ENCODE data around the gene OGA. TPM values are rescaled to one million over a fixed set of nuclear protein-coding genes. Genes with fewer than 3 reads are reported as not detected.
"Not testable (repeated sequence)": the region's sequence is repeated elsewhere in the genome, so short reads cannot be mapped to it uniquely, and the experiment has no call there.

OGA gene
- total and polyA plus RNA-seq, 5 experiments from 2014 or later: 35.7 to 406 (median 43.7) TPM

DNA sequence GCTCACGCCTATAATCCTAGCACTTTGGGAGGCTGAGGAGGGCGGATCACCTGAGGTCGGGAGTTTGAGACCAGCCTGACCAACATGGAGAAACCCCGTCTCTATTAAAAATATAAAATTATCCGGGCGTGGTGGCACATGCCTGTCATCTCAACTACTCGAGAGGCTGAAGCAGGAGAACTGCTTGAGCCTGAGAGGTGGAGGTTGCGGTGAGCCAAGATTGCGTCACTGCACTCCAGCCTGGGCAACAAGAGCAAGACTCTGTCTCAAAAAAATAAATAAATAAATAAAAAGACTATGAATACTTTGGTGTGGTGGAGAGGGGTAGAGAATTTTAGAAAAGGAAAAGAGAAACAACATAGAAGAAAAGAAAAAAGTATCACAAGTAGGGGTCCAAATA is 29.0 kb downstream of the OGA start:
- POLR2A ChIA-PET, H3K27me3 Mint-ChIP-seq, DNase-seq, ATAC-seq, H3K9me3 Mint-ChIP-seq, H3K4me3 Mint-ChIP-seq: not testable (repeated sequence)
- peak overlapping the region in 1 of 10 donors; percentile 15 for H3K27ac Mint-ChIP-seq
- peaks cover 6 to 90% (median 19%) of the 10 kb centered on the region in 3 donors for H3K36me3 Mint-ChIP-seq
- peaks cover 13 to 24% (median 20%) of the 10 kb centered on the region in 4 donors for H3K4me1 Mint-ChIP-seq

DNA sequence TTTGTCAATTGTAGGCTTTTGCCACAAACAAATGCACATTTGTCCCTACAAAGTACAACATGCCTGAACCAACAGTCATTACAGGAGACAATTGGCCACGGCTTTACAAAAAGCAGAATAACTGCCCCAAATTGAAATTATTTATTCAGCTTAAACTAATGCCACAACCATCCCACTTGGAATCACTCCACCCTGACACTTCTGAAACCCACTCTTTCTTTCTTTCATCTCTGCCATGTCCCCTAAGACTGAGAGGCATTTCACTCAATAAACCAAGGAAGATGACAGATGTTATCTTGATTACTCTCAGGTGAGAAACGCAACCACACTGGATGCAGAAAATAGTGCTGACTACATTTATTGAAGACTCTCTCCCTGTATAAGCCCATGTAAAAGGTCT is 32.4 kb downstream of the OGA start:
- H3K4me3 Mint-ChIP-seq: no peak overlapping the region
- ATAC-seq: no peak
- H3K27ac Mint-ChIP-seq: peak overlapping the region in 7 of 10 donors; percentile 11 to 90 (median 51)
- H3K36me3 Mint-ChIP-seq: peaks cover 6 to 61% (median 8%) of the 10 kb centered on the region in 3 donors
- no peak for DNase-seq
- peaks cover 28 to 56% (median 53%) of the 10 kb centered on the region in 4 donors for H3K4me1 Mint-ChIP-seq
- H3K27me3 Mint-ChIP-seq: no peaks in the 10 kb centered on the region
- POLR2A ChIA-PET: interaction anchor here (1.5 kb wide), 1 partner anchor 29 kb away, joined by 4 read pairs; no protein-coding TSS in a partner anchor
- H3K9me3 Mint-ChIP-seq: no peaks in the 10 kb centered on the region

DNA sequence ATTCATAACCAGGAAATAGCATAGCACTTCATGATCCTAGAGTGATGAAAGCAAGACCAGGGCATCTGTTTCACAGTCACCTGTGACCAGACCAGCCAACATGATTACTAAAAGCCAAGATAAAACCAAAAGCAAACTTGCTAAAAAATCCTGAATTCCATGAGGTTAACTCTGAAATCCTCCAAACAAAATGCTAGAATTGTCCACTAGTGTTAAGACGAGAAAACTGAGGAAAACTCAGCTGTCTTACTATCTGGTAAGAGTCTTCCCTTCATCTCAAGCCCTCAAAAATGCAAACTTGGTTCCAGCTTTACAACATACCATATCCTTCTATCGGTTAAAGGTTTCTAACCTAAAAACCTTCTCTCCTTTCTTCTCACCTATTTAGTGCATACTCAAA is 33.7 kb downstream of the OGA start:
- ATAC-seq (no peak), DNase-seq (no peak)
- POLR2A ChIA-PET: interaction anchor here (0.5 to 5.3 kb wide), 4 partner anchors 31 to 706 kb away, joined by 3 to 29 read pairs (median 7); partner anchors contain the start of gene OGA
- H3K4me3 Mint-ChIP-seq: peak overlapping the region in 9 of 10 donors; percentile 94 to 100 (median 100)
- H3K27ac Mint-ChIP-seq: peak overlapping the region; percentile 90 to 99 (median 97)
- peaks cover 30 to 63% (median 57%) of the 10 kb centered on the region in 4 donors for H3K4me1 Mint-ChIP-seq
- peaks cover 6 to 51% (median 7%) of the 10 kb centered on the region in 3 donors for H3K36me3 Mint-ChIP-seq
- no peaks in the 10 kb centered on the region for H3K9me3 Mint-ChIP-seq
- H3K27me3 Mint-ChIP-seq: peaks cover 0 to under 1% (median 0%) of the 10 kb centered on the region in 5 donors

DNA sequence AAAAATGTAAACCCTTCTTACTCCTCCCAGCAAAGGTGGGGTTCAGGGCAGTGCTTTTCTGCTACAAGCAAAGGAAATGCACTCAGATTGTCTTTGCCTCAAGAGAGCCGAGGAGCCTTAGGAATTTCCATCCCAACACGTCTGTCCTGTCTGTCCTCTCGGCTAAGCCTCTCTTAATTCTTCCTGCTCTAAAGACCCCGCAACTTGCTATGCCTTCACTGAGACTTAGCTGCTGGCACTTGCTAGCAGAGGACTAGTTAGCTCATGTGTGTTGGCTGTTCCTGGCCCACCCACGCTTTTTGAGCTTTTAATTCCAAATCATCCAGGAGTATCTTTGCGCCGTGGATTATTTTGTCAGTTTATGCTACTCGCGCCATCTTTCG is 34.5 kb downstream of the OGA start:
- Mint-ChIP-seq H3K27me3 (peaks cover 4 to 9% (median 7%) of the 10 kb centered on the region in 5 donors), H3K36me3 (peaks cover 6 to 46% (median 7%) of the 10 kb centered on the region in 3 donors), H3K9me3 (no peaks in the 10 kb centered on the region), H3K4me3 (peak overlapping the region; percentile 94 to 100 (median 100)), H3K4me1 (peaks cover 37 to 72% (median 62%) of the 10 kb centered on the region in 4 donors), H3K27ac (peak overlapping the region; percentile 90 to 99 (median 97))
- DNase-seq (no peak), ATAC-seq (no peak)
- POLR2A ChIA-PET: interaction anchor here (0.6 to 5.3 kb wide), 8 partner anchors 10 to 338 kb away, joined by 3 to 29 read pairs (median 4); partner anchors contain the start of genes FBXW4 and OGA

DNA sequence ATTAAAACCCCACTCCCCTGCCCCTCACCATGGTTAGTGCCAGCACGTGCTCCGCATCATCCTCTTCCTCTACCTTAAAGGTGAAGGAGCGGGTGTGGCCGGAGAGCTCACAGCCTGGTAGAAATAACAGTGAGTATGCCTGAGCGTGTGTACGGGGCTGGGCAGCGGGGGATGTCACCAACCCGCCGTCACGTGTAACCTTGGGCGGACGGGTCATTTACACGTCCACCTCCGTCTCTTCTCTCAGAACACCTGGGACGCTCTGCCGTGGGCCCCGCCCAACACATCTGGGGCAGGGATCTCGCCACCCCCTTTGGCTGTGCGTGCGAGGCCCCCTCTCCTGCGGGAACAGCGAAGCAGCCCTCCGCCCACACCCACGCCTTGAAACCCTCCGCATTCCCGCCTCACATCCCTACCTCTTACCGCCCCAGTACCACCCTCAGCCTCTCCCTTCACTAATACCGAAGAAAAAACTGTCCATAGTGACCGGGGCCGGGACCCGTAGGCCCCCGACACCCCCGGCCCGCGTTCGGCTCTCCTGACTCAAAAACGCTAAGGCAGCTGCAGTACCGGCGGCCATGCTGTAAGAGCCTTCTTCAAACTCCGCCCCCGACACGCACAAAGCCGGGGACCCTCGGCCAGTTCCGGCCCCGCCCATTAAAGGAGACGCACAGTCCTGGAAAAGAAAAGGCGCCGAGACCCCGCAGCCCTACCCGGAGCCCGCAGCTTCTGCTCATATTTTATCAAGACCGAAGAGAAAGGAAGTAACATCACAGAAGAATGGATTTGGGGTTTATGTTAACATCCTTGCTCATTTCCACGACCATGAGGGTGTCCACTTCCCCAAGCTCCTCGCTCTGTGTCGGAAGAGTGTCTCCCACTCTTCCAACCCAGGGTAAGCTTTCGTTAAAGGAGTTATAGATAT is 35.2 kb downstream of the OGA start, which contains the start of gene NPM3:
Gene NPM3 (minus strand): TSS at position 636 of the 925 bp plus-strand sequence. CDS start 56 bp downstream, at position 580.
- Mint-ChIP-seq H3K9me3 (no peaks in the 10 kb centered on the region), H3K4me1 (peaks cover 37 to 74% (median 64%) of the 10 kb centered on the region in 4 donors), H3K36me3 (peaks cover 6 to 44% (median 7%) of the 10 kb centered on the region in 3 donors), H3K4me3 (peak within 1 kb of the TSS; percentile 94 to 100 (median 100)), H3K27me3 (peaks cover 4 to 16% (median 9%) of the 10 kb centered on the region in 5 donors), H3K27ac (peak within 1 kb of the TSS; percentile 90 to 99 (median 97))
- peak; percentile 70 to 87 (median 76) for DNase-seq
- POLR2A ChIA-PET: interaction anchor here (0.6 to 5.3 kb wide), 9 partner anchors 9 to 339 kb away, joined by 3 to 29 read pairs (median 3); partner anchors contain the start of genes FBXW4 and OGA
- ATAC-seq: peak; percentile 77 to 80

DNA sequence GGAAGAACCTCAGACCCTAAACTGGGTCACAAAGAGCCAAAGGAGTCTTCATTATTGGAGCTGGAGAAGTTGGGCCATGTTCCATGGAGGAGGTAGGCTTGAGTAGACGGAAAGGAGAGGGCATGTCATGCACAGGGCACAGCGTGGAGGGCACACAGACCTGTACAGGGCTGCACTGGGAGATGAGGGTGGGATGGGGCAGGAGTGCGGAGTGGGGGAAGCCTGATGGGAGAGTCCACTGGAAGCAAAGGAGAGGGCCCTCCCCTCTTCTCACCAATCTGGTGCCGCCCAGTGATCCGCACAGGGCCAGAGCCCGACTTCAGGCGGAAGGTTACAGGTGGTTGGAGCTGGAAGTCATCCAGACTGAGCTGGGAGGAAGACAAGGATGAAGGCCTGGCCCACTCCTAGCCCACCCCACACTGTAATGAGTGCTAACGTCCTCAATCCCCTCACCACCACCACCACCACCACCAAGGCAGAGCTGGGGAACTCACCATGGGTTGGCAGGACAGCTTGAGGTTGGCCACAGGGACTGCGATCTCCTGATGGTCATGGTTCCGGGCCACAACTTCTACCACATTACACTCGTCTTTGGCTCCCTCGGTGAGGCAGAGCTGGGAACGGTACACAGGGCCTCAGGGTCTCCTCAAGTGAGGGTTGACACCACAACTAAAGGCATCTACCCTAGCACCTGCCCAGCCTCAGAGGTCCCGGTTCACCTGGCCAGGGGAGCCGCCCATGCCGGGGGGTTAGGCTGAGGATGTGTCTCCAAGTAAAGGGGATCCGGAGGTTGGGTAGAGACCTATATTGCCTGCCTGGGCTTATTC is 36.0 kb downstream of the OGA start:
- POLR2A ChIA-PET: interaction anchor here (0.9 to 5.3 kb wide), 5 partner anchors 35 to 87 kb away, joined by 3 to 29 read pairs (median 4); partner anchors contain the start of genes FBXW4 and OGA
- Mint-ChIP-seq H3K27me3 (peaks cover 12 to 24% (median 17%) of the 10 kb centered on the region in 5 donors), H3K36me3 (peaks cover 1 to 35% (median 1%) of the 10 kb centered on the region in 3 donors), H3K9me3 (no peaks in the 10 kb centered on the region), H3K4me3 (peak overlapping the region; percentile 94 to 100 (median 100)), H3K4me1 (peaks cover 35 to 71% (median 61%) of the 10 kb centered on the region in 4 donors), H3K27ac (peak overlapping the region in 9 of 10 donors; percentile 90 to 99 (median 97))
- ATAC-seq (no peak), DNase-seq (no peak)

DNA sequence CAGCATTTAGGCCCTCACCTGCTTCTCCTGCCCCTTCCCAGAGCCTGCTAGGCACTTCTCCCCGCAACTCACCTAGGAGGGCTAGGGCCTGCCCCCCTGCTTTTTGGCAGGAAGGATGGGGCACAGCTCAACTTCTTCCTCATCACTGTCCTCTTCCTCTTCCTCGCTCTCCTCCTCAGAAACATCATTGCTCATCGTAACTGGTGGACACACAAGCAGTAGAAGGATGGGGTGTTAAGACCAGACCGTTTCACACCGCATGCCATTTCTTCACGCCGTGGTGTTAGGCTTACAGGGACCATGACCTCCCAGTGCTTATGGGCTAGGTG is 36.6 kb downstream of the OGA start:
- ATAC-seq: no peak
- Mint-ChIP-seq H3K27me3 (peaks cover 13 to 30% (median 22%) of the 10 kb centered on the region in 5 donors), H3K9me3 (peaks cover 0 to 3% (median 0%) of the 10 kb centered on the region in 9 donors), H3K4me1 (peaks cover 37 to 77% (median 61%) of the 10 kb centered on the region in 4 donors), H3K4me3 (peak overlapping the region; percentile 76 to 100 (median 100)), H3K27ac (peak overlapping the region in 7 of 10 donors; percentile 5 to 88 (median 76)), H3K36me3 (peaks cover 0 to 29% (median 0%) of the 10 kb centered on the region in 3 donors)
- DNase-seq: no peak
- POLR2A ChIA-PET: interaction anchor here (0.9 to 5.3 kb wide), 6 partner anchors 15 to 87 kb away, joined by 3 to 29 read pairs (median 4); partner anchors contain the start of genes FBXW4 and OGA

DNA sequence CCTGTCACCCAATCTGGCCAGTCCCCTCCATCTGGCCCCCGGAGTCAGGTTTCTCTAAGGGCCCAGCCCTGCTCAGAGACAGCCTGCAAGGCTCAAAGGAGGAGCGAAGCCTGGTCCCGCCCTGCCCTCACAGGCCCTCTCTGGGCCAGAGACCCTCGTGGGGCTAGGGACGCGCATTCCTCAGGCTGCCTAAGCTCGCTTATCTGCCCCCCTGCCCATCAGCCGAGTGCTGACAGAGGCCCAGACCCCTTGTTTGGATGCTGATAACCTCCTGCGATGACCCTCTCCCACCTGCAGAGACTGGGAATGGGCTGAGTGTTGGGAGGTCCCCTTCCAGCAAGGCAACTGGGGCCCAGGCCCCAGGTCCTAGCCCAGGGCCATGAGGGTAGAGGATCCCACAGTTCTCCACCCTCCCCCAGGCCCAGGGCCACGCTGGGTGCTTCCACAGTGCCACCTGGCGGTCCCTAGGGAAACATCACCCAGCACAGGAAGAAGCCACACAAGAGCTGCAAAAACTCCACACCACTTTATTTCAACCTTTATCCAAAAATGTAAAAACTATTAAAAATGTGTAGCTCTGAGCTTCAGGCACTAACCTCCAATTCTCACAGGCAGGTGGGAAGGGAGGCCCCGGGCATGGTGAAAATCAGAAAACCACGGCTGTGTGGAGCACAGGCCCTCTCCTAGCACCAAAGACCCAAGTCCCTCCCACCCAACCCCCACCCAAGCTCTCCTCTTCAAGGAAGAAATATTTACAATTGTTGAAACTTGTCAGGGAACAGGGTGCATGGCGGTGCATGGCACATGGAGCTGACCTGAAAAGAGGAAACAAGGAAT is 37.2 kb downstream of the OGA start:
- H3K27ac Mint-ChIP-seq: peak overlapping the region in 3 of 10 donors; percentile 5 to 88 (median 50)
- POLR2A ChIA-PET: interaction anchor here (0.6 to 5.3 kb wide), 8 partner anchors 9 to 568 kb away, joined by 3 to 29 read pairs (median 4); partner anchors contain the start of genes FBXW4 and OGA
- H3K9me3 Mint-ChIP-seq: peaks cover 0 to 3% (median 0%) of the 10 kb centered on the region in 9 donors

DNA sequence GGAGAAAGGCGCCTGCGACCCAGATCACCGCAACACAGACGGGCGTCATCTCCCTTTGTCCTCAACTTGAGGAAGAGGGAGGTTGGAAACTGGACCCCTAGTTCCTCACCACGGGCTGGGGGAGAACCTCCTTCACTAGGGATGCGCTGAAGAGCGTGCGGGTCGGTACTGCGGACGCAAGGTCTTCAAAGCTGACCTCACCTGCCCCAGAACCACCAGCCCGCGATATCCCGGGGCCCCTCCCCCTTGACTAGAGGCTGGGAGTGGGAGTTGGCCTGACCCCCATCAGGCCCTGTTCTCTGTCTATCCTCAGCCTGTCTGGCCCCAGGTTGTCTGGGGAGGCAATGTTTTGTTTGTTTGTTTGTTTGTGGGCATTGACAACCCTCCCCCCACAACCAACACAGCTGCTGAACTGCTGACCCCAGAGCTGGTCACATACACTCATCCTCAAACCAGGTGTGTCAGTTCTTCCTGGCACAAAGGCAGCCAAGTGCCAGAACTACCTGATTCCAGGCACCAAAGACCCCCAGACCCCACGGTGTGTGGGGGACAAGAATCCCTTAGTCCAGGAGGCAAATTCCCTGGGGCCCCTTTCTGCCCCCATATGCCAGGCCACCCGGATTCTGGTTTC is 37.9 kb downstream of the OGA start:
- peaks cover 33 to 71% (median 55%) of the 10 kb centered on the region in 4 donors for H3K4me1 Mint-ChIP-seq
- ATAC-seq (no peak), DNase-seq (no peak)
- peak overlapping the region; percentile 69 to 91 (median 82) for H3K4me3 Mint-ChIP-seq
- peaks cover 13 to 34% (median 24%) of the 10 kb centered on the region in 5 donors for H3K27me3 Mint-ChIP-seq
- H3K36me3 Mint-ChIP-seq: peaks cover 0 to 16% (median 0%) of the 10 kb centered on the region in 3 donors
- H3K9me3 Mint-ChIP-seq: peaks cover 0 to 3% (median 0%) of the 10 kb centered on the region in 9 donors
- POLR2A ChIA-PET: interaction anchor here (0.6 to 5.3 kb wide), 3 partner anchors 16 to 86 kb away, joined by 3 to 29 read pairs (median 6); partner anchors contain the start of genes FBXW4 and OGA
- peak overlapping the region in 1 of 10 donors; percentile 65 for H3K27ac Mint-ChIP-seq

More for the DNA sequence above, 37.2 kb downstream of the OGA start:
- ATAC-seq (peak; percentile 41 to 57), DNase-seq (peak; percentile 49 to 82 (median 68))
- Mint-ChIP-seq H3K36me3 (peaks cover 0 to 23% (median 0%) of the 10 kb centered on the region in 3 donors), H3K4me1 (peaks cover 36 to 76% (median 59%) of the 10 kb centered on the region in 4 donors), H3K27me3 (peaks cover 13 to 33% (median 24%) of the 10 kb centered on the region in 5 donors), H3K4me3 (peak overlapping the region; percentile 40 to 100 (median 68))

DNA sequence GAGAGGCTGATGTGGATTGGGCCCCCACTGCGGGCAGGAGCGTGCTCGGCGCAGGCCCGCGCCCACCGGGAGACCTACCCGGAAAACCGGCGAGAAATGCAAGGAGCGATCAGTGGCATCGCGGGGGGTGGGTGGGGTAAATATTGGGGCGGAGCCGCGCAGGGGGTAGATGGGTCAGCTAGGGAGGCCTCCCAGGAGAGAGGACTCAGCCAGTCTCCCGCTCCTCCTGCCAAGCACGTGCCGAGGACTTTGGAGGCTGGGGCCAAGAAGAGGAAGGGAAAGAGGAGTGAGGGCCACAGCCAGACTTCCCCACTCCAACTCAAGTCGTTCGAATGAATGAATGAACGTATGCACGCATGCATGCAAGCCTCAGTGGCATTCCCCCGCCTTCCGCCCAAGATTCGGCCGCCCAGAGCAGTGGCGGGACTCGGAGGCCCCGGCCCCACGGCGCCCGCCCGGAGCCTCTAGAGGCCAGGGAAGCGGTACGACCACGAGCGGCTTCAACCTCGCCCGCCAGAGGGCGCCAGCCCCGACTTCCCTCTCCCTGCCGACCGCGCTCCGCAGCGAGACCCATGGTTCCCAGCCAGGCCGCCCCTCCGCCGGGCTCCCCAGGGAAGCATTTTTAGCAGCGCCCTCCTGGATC is 38.6 kb downstream of the OGA start:
- H3K27ac Mint-ChIP-seq: peak overlapping the region in 3 of 10 donors; percentile 48 to 79 (median 65)
- H3K4me1 Mint-ChIP-seq: peaks cover 31 to 72% (median 55%) of the 10 kb centered on the region in 4 donors
- H3K36me3 Mint-ChIP-seq: peaks cover 0 to 9% (median 0%) of the 10 kb centered on the region in 3 donors
- POLR2A ChIA-PET: interaction anchor here (0.6 to 5.3 kb wide), 2 partner anchors 16 to 39 kb away, joined by 3 to 29 read pairs; partner anchors contain the start of gene OGA
- peak overlapping the region; percentile 69 to 91 (median 82) for H3K4me3 Mint-ChIP-seq
- peaks cover 0 to 3% (median 0%) of the 10 kb centered on the region in 9 donors for H3K9me3 Mint-ChIP-seq
- ATAC-seq (peak; percentile 59 to 65), DNase-seq (peak; percentile 59 to 86 (median 81))
- peaks cover 15 to 40% (median 26%) of the 10 kb centered on the region in 5 donors for H3K27me3 Mint-ChIP-seq

Data from naive thymus-derived CD8-positive, alpha-beta T cell (primary cell).